ENCODE data around the gene MCF2L2. TPM values are rescaled to one million over a fixed set of nuclear protein-coding genes. Genes with fewer than 3 reads are reported as not detected.

The MCF2L2 gene
- total and polyA plus RNA-seq, 2 of the 13 experiments (the other 11 are each of a cell fraction or from before 2014, with no cell fraction given): not detected

DNA sequence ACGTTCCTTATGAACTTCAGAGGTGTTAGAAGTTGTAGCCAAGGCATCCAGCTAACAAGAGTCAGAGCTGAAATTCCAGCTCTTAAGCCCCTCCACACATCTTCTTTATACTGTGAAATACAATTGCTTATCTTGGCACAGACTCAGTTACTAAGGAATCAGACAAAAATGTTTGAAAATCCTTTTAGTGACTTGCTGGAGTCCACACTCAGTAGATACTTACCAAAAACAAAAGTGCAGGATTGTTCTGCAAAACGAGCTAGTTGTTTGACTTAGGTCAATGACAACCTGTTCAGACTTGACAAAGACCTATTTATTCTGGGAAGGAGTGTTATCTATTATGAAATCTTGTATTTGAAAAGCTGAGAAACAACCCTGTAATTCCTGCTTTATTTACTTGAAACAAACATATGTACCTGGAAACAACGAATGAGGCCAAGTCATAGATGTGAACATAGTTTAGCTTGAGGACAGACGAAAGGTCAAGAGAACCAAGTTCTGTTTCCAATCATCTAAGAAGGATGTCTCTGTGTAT, 136.9 kb downstream of the MCF2L2 start (continued):
- no peak for TF ChIP-seq ZNF34 (CRISPR knock-in tag; IDR thresholded peaks at IDR 0.05; ENCODE audit: borderline replicate concordance)
- TF ChIP-seq SMARCE1 (IDR thresholded peaks at IDR 0.05; ENCODE audit: borderline replicate concordance): no peak
- TF ChIP-seq TMF1 (CRISPR knock-in tag; IDR thresholded peaks at IDR 0.05; ENCODE audit: low read depth): no peak
- TF ChIP-seq, protein P1, sequence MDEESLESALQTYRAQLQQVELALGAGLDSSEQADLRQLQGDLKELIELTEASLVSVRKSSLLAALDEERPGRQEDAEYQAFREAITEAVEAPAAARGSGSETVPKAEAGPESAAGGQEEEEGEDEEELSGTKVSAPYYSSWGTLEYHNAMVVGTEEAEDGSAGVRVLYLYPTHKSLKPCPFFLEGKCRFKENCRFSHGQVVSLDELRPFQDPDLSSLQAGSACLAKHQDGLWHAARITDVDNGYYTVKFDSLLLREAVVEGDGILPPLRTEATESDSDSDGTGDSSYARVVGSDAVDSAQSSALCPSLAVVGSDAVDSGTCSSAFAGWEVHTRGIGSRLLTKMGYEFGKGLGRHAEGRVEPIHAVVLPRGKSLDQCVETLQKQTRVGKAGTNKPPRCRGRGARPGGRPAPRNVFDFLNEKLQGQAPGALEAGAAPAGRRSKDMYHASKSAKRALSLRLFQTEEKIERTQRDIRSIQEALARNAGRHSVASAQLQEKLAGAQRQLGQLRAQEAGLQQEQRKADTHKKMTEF (CRISPR knock-in tag; IDR thresholded peaks at IDR 0.05): peak; percentile 77; the same call in 1 of the 2 replicates
- TF ChIP-seq CBX2 (IDR thresholded peaks at IDR 0.05; ENCODE audit: low read depth, low read length): no peak
- TF ChIP-seq CBX2 (CRISPR knock-in tag; IDR thresholded peaks at IDR 0.05; ENCODE audit: low read depth): no peak
- no peak for TF ChIP-seq ZNF572 (CRISPR knock-in tag; IDR thresholded peaks at IDR 0.05)
- TF ChIP-seq ZNF776 (CRISPR knock-in tag; IDR thresholded peaks at IDR 0.05): no peak
- TF ChIP-seq FOXK1 (CRISPR knock-in tag; IDR thresholded peaks at IDR 0.05; ENCODE audit: borderline replicate concordance, low read depth): peak; percentile 38; the same call in 1 of the 2 replicates
- TF ChIP-seq KLF16 (CRISPR knock-in tag; IDR thresholded peaks at IDR 0.05): peak in 1 of 2 experiments; percentile 58; a peak in 1 of 4 replicates
- TF ChIP-seq ZNF891 (CRISPR knock-in tag; IDR thresholded peaks at IDR 0.05): no peak
- TF ChIP-seq, protein P2, sequence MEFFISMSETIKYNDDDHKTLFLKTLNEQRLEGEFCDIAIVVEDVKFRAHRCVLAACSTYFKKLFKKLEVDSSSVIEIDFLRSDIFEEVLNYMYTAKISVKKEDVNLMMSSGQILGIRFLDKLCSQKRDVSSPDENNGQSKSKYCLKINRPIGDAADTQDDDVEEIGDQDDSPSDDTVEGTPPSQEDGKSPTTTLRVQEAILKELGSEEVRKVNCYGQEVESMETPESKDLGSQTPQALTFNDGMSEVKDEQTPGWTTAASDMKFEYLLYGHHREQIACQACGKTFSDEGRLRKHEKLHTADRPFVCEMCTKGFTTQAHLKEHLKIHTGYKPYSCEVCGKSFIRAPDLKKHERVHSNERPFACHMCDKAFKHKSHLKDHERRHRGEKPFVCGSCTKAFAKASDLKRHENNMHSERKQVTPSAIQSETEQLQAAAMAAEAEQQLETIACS (CRISPR knock-in tag; IDR thresholded peaks at IDR 0.05): no peak
- TF ChIP-seq, protein P3, sequence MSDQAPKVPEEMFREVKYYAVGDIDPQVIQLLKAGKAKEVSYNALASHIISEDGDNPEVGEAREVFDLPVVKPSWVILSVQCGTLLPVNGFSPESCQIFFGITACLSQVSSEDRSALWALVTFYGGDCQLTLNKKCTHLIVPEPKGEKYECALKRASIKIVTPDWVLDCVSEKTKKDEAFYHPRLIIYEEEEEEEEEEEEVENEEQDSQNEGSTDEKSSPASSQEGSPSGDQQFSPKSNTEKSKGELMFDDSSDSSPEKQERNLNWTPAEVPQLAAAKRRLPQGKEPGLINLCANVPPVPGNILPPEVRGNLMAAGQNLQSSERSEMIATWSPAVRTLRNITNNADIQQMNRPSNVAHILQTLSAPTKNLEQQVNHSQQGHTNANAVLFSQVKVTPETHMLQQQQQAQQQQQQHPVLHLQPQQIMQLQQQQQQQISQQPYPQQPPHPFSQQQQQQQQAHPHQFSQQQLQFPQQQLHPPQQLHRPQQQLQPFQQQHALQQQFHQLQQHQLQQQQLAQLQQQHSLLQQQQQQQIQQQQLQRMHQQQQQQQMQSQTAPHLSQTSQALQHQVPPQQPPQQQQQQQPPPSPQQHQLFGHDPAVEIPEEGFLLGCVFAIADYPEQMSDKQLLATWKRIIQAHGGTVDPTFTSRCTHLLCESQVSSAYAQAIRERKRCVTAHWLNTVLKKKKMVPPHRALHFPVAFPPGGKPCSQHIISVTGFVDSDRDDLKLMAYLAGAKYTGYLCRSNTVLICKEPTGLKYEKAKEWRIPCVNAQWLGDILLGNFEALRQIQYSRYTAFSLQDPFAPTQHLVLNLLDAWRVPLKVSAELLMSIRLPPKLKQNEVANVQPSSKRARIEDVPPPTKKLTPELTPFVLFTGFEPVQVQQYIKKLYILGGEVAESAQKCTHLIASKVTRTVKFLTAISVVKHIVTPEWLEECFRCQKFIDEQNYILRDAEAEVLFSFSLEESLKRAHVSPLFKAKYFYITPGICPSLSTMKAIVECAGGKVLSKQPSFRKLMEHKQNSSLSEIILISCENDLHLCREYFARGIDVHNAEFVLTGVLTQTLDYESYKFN (CRISPR knock-in tag; conservative IDR thresholded peaks at IDR 0.05): 0 out of 2 replicates have a peak, but pooled peaks have one; percentile 22
- TF ChIP-seq KDM1A (CRISPR knock-in tag; IDR thresholded peaks at IDR 0.05): 0 out of 2 replicates have a peak, but pooled peaks have one; percentile 20
- TF ChIP-seq, protein P4, sequence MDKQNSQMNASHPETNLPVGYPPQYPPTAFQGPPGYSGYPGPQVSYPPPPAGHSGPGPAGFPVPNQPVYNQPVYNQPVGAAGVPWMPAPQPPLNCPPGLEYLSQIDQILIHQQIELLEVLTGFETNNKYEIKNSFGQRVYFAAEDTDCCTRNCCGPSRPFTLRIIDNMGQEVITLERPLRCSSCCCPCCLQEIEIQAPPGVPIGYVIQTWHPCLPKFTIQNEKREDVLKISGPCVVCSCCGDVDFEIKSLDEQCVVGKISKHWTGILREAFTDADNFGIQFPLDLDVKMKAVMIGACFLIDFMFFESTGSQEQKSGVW (CRISPR knock-in tag; IDR thresholded peaks at IDR 0.05; ENCODE audit: borderline replicate concordance): no peak
- TF ChIP-seq, protein P5, sequence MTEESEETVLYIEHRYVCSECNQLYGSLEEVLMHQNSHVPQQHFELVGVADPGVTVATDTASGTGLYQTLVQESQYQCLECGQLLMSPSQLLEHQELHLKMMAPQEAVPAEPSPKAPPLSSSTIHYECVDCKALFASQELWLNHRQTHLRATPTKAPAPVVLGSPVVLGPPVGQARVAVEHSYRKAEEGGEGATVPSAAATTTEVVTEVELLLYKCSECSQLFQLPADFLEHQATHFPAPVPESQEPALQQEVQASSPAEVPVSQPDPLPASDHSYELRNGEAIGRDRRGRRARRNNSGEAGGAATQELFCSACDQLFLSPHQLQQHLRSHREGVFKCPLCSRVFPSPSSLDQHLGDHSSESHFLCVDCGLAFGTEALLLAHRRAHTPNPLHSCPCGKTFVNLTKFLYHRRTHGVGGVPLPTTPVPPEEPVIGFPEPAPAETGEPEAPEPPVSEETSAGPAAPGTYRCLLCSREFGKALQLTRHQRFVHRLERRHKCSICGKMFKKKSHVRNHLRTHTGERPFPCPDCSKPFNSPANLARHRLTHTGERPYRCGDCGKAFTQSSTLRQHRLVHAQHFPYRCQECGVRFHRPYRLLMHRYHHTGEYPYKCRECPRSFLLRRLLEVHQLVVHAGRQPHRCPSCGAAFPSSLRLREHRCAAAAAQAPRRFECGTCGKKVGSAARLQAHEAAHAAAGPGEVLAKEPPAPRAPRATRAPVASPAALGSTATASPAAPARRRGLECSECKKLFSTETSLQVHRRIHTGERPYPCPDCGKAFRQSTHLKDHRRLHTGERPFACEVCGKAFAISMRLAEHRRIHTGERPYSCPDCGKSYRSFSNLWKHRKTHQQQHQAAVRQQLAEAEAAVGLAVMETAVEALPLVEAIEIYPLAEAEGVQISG (CRISPR knock-in tag; IDR thresholded peaks at IDR 0.05): no peak
- TF ChIP-seq, protein P6, sequence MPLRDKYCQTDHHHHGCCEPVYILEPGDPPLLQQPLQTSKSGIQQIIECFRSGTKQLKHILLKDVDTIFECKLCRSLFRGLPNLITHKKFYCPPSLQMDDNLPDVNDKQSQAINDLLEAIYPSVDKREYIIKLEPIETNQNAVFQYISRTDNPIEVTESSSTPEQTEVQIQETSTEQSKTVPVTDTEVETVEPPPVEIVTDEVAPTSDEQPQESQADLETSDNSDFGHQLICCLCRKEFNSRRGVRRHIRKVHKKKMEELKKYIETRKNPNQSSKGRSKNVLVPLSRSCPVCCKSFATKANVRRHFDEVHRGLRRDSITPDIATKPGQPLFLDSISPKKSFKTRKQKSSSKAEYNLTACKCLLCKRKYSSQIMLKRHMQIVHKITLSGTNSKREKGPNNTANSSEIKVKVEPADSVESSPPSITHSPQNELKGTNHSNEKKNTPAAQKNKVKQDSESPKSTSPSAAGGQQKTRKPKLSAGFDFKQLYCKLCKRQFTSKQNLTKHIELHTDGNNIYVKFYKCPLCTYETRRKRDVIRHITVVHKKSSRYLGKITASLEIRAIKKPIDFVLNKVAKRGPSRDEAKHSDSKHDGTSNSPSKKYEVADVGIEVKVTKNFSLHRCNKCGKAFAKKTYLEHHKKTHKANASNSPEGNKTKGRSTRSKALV (CRISPR knock-in tag; IDR thresholded peaks at IDR 0.05): no peak
- TF ChIP-seq FOSL1 (CRISPR knock-in tag; IDR thresholded peaks at IDR 0.05; ENCODE audit: borderline replicate concordance): no peak

Measured in HepG2 (cell line).